OCI-LY7 (cell line): Measurements from ENCODE around the gene METTL21C.

Source experiments
- CTCF ChIP-seq: fragments of 200-600 bp; sonication (generic); conservative IDR thresholded peaks from 2 replicates; pipeline ENCODE4 v1.5.1; 2014; ENCODE audit warnings: mild to moderate bottlenecking, antibody characterized with exemption, low read length, moderate library complexity, mixed read lengths
- EZH2phosphoT487 ChIP-seq: fragments of 200-600 bp; sonication (generic); IDR thresholded peaks from 2 replicates; pipeline ENCODE4 v1.6.1; 2018; ENCODE audit warnings: low read depth, borderline replicate concordance, mild to moderate bottlenecking, mixed run types, antibody characterized with exemption, low read length, moderate library complexity, mixed read lengths

- TF ChIP-seq CTCF = no peak
- TF ChIP-seq EZH2phosphoT487 = no peak
Observed at GRCh38 chr13:102708991-102709390, 14.1 kb upstream of the METTL21C start.
